Germinal center (tissue), 1 donor: Measurements from ENCODE around the gene SUOX.
A peak's percentile ranks its signal among the peaks of the same experiment; 100 is the strongest.
"Not testable (repeated sequence)": the region's sequence is repeated elsewhere in the genome, so short reads cannot be mapped to it uniquely, and the experiment has no call there.

Experiments
- DNase-seq: peaks from one replicate; pipeline ENCODE4 v3.0.0; 2012; ENCODE audit warnings: mixed read lengths, low spot score

Gene SUOX

DNA sequence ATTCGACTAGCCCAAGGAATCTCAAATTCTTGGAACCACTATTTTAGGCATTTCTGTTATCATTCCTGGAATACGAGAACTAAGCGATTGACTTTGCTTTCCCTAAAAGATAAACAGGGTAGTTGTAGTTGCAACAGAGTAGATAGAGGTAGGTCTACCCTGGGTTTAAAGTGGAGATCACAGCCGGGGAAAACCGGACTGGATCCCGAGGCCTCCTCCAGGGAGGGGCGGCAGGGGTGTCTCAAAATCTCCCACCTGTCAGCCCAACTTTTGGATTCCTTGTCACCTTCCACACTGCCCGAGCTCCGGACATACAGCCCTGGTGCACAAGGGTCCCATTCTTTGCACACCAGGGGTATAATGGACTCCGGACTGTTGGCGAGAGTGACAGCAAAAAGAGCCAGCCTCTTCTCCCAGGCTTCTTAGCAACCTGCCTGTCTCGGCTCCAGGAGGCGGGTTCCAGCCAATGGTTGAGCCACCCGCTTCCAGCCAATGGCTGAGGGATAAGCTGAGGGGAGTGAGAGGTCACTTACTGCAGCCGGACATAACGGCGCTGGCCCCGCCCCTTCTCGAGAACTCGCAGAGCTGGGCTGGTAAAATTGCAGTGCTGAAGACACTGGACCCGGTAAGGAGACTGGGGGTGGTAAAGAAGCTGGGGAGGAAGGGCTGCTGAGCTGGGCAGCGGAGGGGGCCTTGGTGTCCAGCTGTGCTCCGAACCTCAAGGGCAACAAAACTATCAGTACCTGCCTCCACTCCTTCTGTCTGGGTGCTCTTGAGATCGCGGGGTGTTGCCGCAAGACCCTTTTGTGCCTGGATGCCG lies at the start of gene SUOX:
Gene SUOX, plus strand, starts transcription at position 562 of the 820 bp plus-strand sequence. CDS start 4,946 bp downstream, outside the sequence.
- peak; percentile 51 for DNase-seq

DNA sequence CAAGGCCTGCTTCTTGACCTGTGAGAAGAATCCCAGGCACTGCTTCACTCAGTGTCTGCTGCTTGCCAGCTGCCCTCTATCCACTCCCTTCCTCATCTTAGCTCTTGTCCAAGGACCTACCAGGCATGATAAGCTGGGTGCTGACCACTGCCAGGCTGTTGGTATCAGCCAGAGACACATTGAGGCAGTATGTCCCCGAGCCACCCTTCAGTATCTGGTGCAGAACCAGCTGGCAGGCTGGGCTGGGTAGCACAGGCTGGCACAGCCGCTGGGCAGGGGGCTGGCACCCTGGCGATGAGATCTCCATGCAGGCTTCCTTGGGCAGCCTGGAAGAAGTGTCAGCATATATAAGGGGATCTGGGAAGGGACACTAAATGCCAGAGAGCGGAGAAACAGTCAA lies 41.7 kb upstream of the SUOX start:
- DNase-seq, result no peak

DNA sequence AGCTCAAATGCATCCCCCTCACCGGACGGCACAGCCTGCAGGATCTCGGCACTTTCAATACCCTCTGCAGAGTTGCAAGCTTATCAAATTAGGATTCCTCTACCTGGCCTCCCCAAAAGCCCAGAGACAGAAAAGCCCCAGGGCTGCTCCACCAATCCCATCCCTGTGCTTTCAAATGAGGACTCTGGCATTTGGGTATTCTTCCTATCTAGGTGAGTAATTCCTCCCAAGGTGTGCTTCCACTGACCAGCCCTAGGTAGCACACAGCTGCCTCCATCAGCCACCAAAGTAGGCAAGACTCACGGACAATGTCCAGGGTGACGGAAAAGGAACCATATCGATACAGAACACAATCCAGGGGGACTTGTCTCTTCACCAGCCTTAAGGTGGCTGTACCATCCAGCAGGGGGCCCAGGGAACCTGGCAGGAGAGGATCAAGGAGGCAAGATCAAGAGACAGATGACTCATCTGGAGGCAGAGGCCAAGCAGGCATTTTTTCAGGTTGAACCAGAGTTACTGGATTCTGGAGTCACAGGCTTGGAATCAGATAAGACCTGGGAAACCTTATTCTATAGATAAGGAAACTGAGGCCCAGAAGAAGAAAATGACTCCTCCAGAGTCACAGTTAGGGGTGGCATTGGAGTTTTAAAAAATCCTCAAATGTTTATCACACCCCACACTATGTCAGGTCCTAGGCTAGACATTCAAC lies 41.1 kb upstream of the SUOX start:
- peak; percentile 25 for DNase-seq

DNA sequence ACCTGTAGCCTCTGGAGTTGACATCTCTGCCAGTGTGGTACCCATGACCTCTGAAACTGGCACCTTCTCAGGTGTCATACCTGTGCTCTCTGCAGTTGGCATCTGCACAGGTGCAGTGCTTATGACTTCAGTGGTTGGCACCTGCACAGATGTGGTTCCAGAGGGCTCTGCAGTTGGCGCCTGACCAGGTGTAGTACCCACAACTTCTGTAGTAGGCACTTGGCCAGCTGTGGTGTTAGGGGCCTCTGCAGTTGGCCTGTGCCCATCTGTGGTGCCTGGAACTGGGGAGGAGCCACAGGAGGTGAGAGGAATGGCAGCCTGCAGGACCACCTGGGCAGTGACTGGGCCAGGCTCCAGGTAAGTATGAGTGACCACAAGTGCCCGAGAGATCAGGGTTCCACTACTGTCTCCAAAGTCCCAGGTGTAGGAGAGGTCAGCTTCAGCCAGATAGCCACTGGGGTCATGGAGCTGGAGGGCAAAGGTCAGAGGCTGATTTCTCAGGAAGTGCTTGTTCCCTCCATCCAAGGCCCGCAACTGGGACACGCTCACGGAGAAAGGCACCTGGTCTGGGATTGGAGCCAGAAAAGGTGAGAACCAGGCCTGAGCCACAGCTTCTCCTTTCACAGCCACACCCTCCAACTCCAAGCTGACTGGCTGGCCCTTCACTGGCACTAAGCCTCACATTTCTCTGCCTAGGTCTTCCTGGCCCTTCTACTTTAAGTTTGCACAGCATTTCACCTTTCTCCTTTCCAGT lies 39.8 kb upstream of the SUOX start:
- DNase-seq, result no peak

DNA sequence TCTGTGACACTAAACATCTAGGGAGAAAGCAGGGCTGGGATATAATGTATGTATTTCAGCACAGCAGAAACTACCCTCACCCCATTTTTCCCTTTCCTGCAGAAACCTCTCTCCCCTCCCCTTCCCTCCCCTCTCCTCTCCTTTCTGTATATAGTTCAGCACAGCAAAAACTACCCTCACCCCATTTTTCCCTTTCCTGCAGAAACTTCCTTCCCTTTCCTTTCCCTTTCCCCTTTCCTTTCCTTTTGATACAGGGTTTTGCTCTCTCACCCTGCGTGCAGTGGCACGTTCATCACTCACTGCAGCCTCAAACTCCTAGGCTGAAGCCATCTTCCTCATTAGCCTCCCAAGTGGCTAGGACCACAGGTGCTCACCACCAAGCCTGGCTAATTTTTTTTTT lies 33.3 kb upstream of the SUOX start:
- DNase-seq, result no peak

DNA sequence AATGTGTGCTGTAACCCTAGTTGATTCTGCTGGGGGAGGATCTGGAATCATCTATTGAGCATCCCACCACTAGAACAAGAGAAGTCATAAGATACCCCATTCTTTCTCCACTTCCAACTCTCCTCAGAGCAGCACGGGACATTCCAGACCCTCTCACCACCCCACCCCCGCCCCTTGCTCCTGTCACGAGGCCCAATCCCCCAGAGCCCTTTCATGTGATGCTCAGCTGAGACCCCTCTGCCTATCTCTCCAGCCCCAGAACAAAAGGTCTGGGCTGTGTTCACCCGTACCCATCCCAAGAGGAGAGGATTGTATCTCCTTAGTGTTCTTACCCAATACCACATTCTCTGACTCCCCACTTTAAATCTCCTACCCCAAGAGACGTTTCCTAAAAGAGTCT lies 31.8 kb upstream of the SUOX start:
- no peak for DNase-seq

DNA sequence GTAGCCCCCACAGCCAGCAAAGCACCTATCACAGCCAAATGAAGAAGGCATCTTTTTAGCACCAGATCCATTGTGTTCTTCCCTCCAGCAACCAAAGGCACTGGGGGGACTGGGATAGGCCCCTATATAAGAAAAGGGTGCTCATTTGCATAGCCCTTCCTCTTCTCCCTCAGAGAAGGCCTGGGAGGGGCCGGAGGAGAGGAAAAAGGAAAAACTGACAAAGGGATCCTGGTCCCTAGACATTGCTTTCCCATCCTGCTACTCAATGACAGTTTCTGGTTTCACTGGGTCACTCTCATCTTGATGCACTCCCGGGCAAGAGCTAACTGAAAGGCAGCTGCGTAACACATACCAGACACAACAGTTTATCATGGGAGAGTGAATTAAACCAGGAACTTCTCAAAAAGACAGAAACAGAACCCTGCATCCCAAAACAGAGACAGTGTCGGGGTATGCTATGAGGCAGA lies 31.1 kb upstream of the SUOX start, which contains the start of gene PMEL:
Gene PMEL, minus strand, starts transcription at position 102 of the 467 bp plus-strand sequence. Its CDS starts 31 bp downstream, at position 71.
- peak; percentile 14 for DNase-seq

DNA sequence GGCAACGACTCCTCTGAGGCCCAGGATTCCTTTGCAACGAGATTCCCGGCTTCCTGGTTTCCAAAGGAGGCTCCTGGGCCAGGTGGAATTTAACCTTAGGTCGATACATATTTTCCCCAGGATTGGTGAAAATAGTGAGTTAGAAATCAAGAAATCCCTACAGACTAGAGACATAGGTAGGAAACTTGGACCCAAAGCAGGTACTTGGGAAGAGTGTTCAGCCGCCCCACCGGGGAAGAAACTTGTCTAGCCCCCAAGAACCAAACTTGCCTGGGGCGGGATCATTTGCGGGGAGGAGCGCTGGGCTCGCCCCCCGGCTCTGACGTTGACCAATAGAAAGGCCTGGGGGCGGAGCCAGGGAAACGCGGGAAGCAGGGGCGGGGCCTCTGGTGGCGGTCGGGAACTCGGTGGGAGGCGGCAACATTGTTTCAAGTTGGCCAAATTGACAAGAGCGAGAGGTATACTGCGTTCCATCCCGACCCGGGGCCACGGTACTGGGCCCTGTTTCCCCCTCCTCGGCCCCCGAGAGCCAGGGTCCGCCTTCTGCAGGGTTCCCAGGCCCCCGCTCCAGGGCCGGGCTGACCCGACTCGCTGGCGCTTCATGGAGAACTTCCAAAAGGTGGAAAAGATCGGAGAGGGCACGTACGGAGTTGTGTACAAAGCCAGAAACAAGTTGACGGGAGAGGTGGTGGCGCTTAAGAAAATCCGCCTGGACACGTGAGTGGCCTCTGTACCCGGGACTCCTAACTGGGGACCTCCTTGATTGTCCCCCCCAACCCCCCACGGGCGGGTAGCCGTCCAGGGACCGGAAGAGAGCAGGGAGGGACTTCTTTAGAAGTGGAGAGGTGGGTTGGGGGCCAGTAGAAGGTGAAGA lies 30.4 kb upstream of the SUOX start, which contains the start of gene CDK2:
Gene CDK2, plus strand, starts transcription at position 423 of the 874 bp plus-strand sequence. Its CDS starts 179 bp downstream, at position 602.
- DNase-seq, result peak; percentile 94

DNA sequence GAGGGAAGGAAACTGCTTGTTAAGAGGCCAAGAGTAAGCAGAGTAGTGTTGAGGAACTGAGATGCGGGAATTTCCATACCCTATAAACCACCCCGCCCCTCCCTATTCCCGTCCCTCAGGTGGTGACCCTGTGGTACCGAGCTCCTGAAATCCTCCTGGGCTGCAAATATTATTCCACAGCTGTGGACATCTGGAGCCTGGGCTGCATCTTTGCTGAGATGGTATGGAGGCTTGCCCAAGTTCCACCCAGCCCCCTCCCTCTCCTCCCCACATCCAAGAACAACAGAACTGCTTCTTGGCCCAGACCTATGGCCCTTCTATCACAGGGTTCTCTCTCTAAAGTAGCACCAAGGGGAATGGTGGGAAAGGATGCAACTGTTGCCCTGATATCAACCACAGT lies 27.7 kb upstream of the SUOX start:
- no peak for DNase-seq

DNA sequence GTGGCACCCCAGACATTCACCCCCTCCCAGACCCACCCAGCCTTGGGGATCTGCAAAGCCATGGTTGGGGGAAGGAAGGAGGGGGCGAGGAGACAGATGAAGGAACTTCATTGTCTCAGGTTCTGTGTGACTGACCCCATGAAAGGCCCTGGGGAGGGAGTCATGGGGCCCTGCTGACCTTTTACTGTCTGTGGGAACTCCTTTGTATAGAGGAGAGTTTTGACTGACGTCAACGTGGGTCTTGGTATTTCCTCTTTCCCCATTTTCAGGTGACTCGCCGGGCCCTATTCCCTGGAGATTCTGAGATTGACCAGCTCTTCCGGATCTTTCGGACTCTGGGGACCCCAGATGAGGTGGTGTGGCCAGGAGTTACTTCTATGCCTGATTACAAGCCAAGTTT lies 26.3 kb upstream of the SUOX start:
- DNase-seq, result no peak

DNA sequence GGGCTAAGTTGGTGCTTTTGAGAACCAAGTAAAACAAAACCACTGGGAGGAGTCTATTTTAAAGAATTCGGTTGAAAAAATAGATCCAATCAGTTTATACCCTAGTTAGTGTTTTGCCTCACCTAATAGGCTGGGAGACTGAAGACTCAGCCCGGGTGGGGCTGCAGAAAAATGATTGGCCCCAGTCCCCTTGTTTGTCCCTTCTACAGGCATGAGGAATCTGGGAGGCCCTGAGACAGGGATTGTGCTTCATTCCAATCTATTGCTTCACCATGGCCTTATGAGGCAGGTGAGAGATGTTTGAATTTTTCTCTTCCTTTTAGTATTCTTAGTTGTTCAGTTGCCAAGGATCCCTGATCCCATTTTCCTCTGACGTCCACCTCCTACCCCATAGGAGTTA lies 25.0 kb upstream of the SUOX start:
- DNase-seq, result no peak

DNA sequence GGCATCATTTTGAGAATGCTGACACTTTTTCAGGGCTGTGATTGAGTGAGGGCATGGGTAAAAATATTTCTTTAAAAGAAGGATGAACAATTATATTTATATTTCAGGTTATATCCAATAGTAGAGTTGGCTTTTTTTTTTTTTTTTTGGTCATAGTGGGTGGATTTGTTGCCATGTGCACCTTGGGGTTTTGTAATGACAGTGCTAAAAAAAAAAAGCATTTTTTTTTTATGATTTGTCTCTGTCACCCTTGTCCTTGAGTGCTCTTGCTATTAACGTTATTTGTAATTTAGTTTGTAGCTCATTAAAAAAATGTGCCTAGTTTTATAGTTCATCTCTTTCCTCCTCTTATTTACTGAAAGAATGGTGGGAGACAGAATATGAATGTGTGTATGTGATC lies 24.6 kb upstream of the SUOX start:
- DNase-seq, result no peak

DNA sequence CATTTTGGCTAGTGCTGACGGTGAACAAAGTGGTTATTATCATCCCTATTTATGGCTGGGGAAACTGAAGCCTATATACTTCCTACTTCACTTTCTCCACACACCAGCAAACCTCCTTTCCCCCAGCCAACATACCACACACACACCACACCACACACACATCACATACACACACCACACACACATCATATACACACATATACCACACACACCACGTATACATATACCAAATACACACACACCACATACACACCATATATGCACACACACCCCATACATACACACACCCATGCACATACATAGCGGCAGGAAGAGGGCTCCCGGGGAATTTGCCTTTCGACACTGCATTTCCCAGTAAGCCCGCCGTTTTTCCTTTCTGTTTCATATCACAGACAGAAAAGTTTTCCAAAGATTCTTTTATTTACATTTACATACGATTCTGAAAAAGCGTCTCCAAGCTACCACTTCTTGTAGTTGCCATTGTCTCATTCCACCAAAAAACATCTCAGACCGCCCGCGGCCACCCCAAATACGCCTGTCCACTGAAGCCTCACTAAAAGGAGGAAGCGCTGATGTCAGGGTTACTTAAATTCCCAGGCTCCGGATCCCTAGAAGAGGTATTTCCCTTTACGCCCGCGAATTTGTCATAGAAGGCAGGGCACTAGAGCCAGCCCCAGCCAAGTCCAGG lies 24.0 kb upstream of the SUOX start:
- no peak for DNase-seq

DNA sequence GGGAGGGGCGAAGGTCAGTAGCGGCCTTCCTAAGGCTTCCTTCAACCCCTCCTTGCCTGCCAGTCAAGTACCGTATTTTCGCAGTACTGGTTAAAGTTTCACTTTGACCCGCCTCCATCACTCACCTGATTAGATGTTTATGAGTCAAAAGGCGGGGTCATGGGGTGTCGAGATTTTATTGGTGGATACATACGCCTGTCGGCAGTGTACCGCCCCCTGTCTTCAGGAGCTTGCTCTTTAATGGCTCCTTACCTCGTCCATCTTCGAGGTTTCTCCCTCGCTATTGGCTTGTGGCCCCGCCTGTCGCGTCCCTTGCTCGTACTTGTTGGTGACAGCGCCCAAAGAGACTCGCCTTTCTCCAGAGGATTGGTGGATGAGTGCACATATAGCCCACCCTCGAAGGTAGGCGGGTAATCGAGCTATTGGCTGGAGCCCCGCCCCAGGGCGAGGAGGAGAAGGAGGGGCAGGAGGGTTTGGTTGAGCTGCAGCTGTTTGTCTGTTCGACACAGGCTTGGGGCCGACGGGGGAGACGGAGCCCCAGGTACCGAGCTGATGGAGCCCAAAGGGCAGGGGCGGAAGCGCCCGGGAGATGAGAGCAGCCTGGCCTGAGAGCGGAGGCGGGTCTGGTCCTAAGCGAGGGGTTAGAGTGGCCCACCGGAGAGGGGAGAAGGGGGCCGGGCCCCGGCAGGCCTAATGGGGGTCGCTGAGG lies 23.3 kb upstream of the SUOX start, which contains the start of gene RAB5B:
Gene RAB5B, plus strand, starts transcription at position 480 of the 709 bp plus-strand sequence. CDS start 12,883 bp downstream, outside the sequence.
- DNase-seq, result peak; percentile 96

DNA sequence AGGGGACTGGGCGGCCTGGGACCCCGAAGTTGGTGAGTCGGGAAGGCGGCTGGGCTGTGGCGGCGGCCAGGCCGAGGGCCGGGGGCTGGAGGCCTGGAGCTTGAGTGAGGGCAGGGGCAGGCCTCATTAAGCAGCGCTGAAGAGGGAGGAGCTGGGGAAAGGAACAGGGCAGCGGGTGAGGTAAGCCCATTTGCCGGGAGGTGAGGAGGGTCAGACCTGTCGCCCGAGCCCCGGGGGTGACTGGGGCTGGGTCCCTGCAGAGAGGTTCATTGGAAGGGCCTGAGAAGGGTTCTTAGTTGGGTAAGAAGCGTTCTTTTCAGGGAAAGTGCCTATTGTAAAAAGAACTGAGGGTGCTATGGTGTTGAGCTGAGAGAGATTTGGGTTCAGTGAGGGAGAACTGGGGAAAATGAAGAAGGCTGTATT lies 22.8 kb upstream of the SUOX start:
- peak; percentile 56 for DNase-seq

DNA sequence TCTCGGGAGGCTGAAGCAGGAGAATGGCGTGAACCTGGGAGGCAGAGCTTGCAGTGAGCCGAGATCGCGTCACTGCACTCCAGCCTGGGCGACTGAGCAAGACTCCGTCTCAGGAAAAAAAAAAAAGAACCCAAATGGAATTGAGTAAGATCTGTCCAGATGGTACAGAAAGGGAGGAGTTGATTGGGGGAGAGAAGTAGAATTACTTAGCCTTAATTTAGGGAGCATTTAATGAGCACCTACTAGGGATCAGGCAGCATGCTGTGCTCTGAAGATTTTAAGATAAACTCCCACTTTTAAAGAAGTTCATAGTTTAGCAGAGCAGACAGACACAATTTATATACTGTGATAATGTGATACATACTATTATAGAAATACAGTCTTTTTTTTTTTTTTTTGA lies 18.7 kb upstream of the SUOX start:
- DNase-seq, result no peak

DNA sequence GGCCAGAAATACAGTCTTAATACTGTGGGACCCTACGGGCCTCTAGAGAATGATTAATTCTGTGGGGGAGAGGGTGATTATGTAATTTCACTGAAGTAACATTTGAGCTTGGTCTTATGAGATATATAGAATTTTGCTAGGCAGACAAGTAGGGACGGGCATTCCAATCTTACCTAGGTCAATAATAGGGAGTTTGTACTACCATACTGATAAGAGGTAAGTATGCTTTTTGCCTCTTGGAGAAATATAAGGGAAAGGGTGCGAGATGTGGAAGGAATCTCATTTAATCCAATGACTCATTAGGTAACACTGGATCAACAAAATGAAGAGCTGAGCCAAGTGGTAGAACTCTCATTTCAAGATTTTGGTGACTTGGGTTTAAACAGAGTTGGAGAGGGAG lies 18.0 kb upstream of the SUOX start:
- no peak for DNase-seq

DNA sequence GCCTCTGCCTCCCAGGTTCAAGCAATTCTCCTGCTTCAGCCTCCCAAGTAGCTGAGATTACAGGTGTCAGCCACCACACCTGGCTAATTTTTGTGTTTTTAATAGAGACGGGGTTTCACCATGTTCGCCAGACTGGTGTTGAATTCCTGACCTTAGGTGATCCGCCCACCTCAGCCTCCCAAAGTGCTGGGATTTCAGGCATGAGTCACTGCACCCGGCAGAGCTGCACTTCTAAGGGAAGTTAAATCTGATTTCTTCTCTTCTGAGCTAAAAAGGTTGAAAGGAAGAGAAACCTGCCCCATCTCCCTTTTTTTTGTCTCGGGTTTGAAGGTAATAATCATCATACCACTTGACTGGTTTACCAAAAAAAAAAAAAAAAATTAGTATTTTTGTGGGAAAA lies 15.2 kb upstream of the SUOX start:
- not testable (repeated sequence) for DNase-seq

DNA sequence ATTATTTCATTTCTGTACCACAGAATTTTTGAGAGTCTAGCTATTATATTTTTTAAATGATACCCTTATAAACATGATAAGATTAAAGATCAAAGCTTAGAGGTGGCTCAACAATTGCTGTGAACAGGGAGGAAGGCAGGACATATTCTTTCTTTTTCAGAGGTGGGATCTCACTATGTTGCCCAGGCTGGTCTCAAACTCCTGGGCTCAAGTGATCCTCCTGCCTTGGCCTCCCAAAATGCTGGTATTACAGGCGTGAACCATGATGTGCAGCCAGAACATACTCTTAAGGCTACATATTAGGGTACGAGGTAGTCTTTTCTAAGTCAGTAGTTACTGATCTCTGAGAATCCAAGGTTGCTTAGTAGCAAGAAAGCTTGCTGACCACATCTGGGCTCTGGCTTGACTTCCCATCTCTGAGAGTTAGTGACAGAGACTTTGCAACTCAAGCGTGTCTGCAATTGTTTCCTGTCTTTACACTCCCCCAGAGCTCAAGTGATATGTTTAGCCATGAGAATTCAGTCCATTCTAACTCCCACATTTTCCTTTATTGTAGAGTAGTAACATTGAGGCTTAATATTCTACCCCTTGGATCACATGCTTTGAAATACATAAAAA lies 14.6 kb upstream of the SUOX start:
- no peak for DNase-seq
